Neural cell (in vitro differentiated cells): ENCODE measurements around the gene CRYZ.

Source experiments
- EP300 ChIP-seq: fragments of 450-650 bp; conservative IDR thresholded peaks from 2 replicates; pipeline ENCODE4 v1.6.1; 2014; ENCODE audit warnings: antibody characterized with exemption, mild to moderate bottlenecking, moderate library complexity; ENCODE audit not compliant: poor library complexity, severe bottlenecking
- EZH2 ChIP-seq: fragments of 200-600, 300-800 bp; shearing (Covaris generic), sonication (generic); IDR thresholded peaks from 2 replicates; pipeline ENCODE4 v1.6.1; 2014; ENCODE audit warnings: antibody characterized with exemption, low read length, borderline replicate concordance, mild to moderate bottlenecking; ENCODE audit not compliant: insufficient read depth, poor library complexity, severe bottlenecking
- POLR2AphosphoS5 ChIP-seq: IDR thresholded peaks from 2 replicates; pipeline ENCODE4 v1.6.1; 2012
- RAD21 ChIP-seq: fragments of 450-650 bp; conservative IDR thresholded peaks from 2 replicates; pipeline ENCODE4 v1.6.1; 2014; ENCODE audit warnings: antibody characterized with exemption, mild to moderate bottlenecking, moderate library complexity
- SMC3 ChIP-seq: fragments of 450-650 bp; conservative IDR thresholded peaks from 2 replicates; pipeline ENCODE4 v1.6.1; 2014; ENCODE audit warnings: antibody characterized with exemption, mild to moderate bottlenecking, moderate library complexity; ENCODE audit not compliant: poor library complexity
- TAF1 ChIP-seq: IDR thresholded peaks from 2 replicates; pipeline ENCODE4 v1.6.1; 2012; ENCODE audit warnings: low read depth
- TF ChIP-seq, protein P1 (sequence below): fragments of 450-650 bp; IDR thresholded peaks from 2 replicates; pipeline ENCODE4 v1.5.1; 2014; ENCODE audit warnings: antibody characterized with exemption, mild to moderate bottlenecking, moderate library complexity; ENCODE audit not compliant: poor library complexity, severe bottlenecking
- TF ChIP-seq, protein P2 (sequence below): IDR thresholded peaks from 2 replicates; pipeline ENCODE4 v1.6.1; 2012; ENCODE audit warnings: borderline replicate concordance

DNA sequence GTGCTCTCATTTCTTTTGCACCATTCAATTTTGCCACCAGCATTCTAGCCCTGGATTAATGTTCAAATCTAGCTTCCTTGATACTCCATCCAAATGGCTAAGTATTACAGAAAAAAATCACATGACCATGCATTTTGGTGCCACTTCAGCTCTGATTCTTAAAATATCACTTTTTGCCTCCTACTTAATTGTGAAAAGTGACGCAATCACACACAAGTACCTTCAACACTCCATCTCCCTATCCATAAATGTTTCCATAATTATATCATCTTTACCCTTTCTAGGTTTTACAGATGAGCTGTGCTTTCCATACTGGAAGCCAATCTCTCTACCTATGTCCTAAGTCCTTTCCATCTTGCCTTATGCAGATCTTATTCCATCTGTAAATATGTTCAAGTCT, 16.0 kb downstream of the CRYZ start:
- TF ChIP-seq, protein P1, sequence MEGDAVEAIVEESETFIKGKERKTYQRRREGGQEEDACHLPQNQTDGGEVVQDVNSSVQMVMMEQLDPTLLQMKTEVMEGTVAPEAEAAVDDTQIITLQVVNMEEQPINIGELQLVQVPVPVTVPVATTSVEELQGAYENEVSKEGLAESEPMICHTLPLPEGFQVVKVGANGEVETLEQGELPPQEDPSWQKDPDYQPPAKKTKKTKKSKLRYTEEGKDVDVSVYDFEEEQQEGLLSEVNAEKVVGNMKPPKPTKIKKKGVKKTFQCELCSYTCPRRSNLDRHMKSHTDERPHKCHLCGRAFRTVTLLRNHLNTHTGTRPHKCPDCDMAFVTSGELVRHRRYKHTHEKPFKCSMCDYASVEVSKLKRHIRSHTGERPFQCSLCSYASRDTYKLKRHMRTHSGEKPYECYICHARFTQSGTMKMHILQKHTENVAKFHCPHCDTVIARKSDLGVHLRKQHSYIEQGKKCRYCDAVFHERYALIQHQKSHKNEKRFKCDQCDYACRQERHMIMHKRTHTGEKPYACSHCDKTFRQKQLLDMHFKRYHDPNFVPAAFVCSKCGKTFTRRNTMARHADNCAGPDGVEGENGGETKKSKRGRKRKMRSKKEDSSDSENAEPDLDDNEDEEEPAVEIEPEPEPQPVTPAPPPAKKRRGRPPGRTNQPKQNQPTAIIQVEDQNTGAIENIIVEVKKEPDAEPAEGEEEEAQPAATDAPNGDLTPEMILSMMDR = no peak
- no peak for TF ChIP-seq EZH2
- TF ChIP-seq EP300 = no peak
- no peak for TF ChIP-seq POLR2AphosphoS5
- TF ChIP-seq, protein P2, sequence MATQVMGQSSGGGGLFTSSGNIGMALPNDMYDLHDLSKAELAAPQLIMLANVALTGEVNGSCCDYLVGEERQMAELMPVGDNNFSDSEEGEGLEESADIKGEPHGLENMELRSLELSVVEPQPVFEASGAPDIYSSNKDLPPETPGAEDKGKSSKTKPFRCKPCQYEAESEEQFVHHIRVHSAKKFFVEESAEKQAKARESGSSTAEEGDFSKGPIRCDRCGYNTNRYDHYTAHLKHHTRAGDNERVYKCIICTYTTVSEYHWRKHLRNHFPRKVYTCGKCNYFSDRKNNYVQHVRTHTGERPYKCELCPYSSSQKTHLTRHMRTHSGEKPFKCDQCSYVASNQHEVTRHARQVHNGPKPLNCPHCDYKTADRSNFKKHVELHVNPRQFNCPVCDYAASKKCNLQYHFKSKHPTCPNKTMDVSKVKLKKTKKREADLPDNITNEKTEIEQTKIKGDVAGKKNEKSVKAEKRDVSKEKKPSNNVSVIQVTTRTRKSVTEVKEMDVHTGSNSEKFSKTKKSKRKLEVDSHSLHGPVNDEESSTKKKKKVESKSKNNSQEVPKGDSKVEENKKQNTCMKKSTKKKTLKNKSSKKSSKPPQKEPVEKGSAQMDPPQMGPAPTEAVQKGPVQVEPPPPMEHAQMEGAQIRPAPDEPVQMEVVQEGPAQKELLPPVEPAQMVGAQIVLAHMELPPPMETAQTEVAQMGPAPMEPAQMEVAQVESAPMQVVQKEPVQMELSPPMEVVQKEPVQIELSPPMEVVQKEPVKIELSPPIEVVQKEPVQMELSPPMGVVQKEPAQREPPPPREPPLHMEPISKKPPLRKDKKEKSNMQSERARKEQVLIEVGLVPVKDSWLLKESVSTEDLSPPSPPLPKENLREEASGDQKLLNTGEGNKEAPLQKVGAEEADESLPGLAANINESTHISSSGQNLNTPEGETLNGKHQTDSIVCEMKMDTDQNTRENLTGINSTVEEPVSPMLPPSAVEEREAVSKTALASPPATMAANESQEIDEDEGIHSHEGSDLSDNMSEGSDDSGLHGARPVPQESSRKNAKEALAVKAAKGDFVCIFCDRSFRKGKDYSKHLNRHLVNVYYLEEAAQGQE = no peak
- TF ChIP-seq TAF1 = no peak
- no peak for TF ChIP-seq RAD21
- no peak for TF ChIP-seq SMC3
